T-cell (primary cell): ENCODE results near the gene ABHD6. TPM values are rescaled to one million over a fixed set of nuclear protein-coding genes. Genes with fewer than 3 reads are reported as not detected.
"Not testable (repeated sequence)": the region's sequence is repeated elsewhere in the genome, so short reads cannot be mapped to it uniquely, and the experiment has no call there.

Source experiments
- ATAC-seq, 4 experiments: fragments of 200-7000 bp in 3 of 4; fragments of 150-1000 bp in 1 of 4; cut with Tn5 transposase; replicated peaks in 1 of 4; 1 replicate in 3 of 4; 2 replicates in 1 of 4; pipeline ENCODE4 v1.10.0; 2021; ENCODE audit warnings: moderate library complexity in 3 of 4, mild to moderate bottlenecking in 2 of 4, moderate number of reproducible peaks in 1 of 4
- CTCF ChIA-PET, 2 donors: fragments of 300-600 bp; sonication (Branson Sonifier 250); formaldehyde crosslinking; loops; one replicate each; lab custom pipeline; 2022; ENCODE audit warnings: antibody characterized with exemption in 2 of 2; lab: Charles Lee
- POLR2A ChIA-PET, 2 donors: fragments of 300-600 bp; sonication (Branson Sonifier 250); formaldehyde crosslinking; loops; one replicate each; lab custom pipeline; 2022; ENCODE audit warnings: antibody characterized with exemption in 2 of 2; lab: Charles Lee
- DNase-seq, 35 experiments: peaks; one replicate each; pipeline versions ENCODE4 v3.0.0 to v3.0.0-alpha.2; 2013 to 2023
- H3K27ac ChIP-seq: one replicate; pipeline ENCODE4 v1.5.1; 2013; ENCODE audit warnings: low read length
- H3K27me3 ChIP-seq, 2 experiments: replicated peaks in 1 of 2; 1 replicate in 1 of 2; 2 replicates in 1 of 2; pipeline versions ENCODE4 v1.6.1 to v1.7.0; 2013; ENCODE audit warnings: low read length in 1 of 2, mixed read lengths in 1 of 2; ENCODE audit not compliant: control insufficient read depth in 2 of 2, insufficient read depth in 2 of 2; ENCODE audit errors: extremely low read depth in 1 of 2
- H3K36me3 ChIP-seq, 2 donors: 1 replicate in 1 of 2; 2 replicates in 1 of 2; pipeline versions ENCODE4 v1.6.1 to v1.7.0; 2013; ENCODE audit warnings: low read length in 1 of 2; ENCODE audit not compliant: control insufficient read depth in 2 of 2, insufficient read depth in 1 of 2; ENCODE audit errors: extremely low read depth in 1 of 2
- H3K4me1 ChIP-seq, 2 experiments: 1 replicate in 1 of 2; 2 replicates in 1 of 2; pipeline versions ENCODE4 v1.6.1 to v1.7.0; 2013; ENCODE audit warnings: low read length in 2 of 2, mixed read lengths in 1 of 2; ENCODE audit not compliant: insufficient read depth in 2 of 2, control insufficient read depth in 1 of 2; ENCODE audit errors: extremely low read depth in 1 of 2
- H3K4me3 ChIP-seq, 2 donors: 1 replicate in 1 of 2; 2 replicates in 1 of 2; pipeline versions ENCODE4 v1.5.1 to v1.7.0; 2013; ENCODE audit warnings: mild to moderate bottlenecking in 2 of 2, low read length in 1 of 2, moderate library complexity in 1 of 2; ENCODE audit not compliant: control insufficient read depth in 1 of 2; ENCODE audit errors: extremely low read depth in 1 of 2
- H3K9me3 ChIP-seq: 2 replicates; pipeline ENCODE4 v1.7.0; 2013
- H3K27ac Mint-ChIP-seq, 2 donors: one replicate each; pipeline ENCODE4 v1.8.0; 2020 to 2021; ENCODE audit warnings: mild to moderate bottlenecking in 2 of 2, mixed read lengths in 2 of 2
- H3K27me3 Mint-ChIP-seq, 2 donors: one replicate each; pipeline ENCODE4 v1.8.0; 2021 to 2022; ENCODE audit warnings: mixed read lengths in 2 of 2
- H3K36me3 Mint-ChIP-seq: one replicate; pipeline ENCODE4 v1.8.0; 2021; ENCODE audit warnings: mixed read lengths
- H3K4me1 Mint-ChIP-seq, 3 donors: one replicate each; pipeline ENCODE4 v1.8.0; 2020 to 2022; ENCODE audit warnings: mixed read lengths in 3 of 3, mild to moderate bottlenecking in 1 of 3
- H3K4me3 Mint-ChIP-seq, 3 donors: one replicate each; pipeline ENCODE4 v1.8.0; 2020 to 2022; ENCODE audit warnings: mild to moderate bottlenecking in 3 of 3, mixed read lengths in 3 of 3, moderate library complexity in 3 of 3
- H3K9me3 Mint-ChIP-seq, 3 donors: one replicate each; pipeline ENCODE4 v1.8.0; 2020 to 2022; ENCODE audit warnings: mixed read lengths in 3 of 3
- WGBS: methylation state at CpG from one replicate; pipeline ENCODE4 v1.1.5; 2013; ENCODE audit warnings: missing lambda C conversion rate; ENCODE audit not compliant: insufficient coverage; 5-methylcytosine and 5-hydroxymethylcytosine counted together
- total RNA-seq, 35 experiments: library from RNA in 6 of 35; stranded (reverse) in 6 of 35; fragments of 120-200 nt in 1 of 35; gene quantifications; one replicate each; pipeline versions ENCODE4 v1.2.1 to v1.2.4 and lab custom pipeline; 2013 to 2026

ABHD6 gene
- total RNA-seq, 5 donors from 2014 or later (not counting 1 experiment from before 2014, with no cell fraction given) = 3.9 to 7.0 (median 5.5) TPM

DNA sequence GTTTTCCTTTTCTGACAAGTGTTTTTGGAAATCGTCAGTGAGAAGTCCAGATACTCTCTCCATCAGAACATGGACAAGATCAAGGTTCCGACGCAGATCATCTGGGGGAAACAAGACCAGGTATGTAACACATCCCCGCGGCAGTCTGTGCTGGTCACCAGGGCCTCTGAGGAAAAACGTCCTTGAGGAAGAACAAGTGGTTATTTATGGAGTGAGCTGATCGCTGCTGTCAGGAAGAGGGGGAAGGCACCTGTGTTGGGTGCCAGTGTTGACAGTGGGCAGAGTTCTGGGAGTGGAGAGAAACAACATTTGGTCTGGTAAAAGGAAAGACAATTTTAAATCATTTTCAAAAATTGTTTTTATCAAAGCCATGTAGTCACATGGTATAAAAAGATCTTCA lies 47.7 kb downstream of the ABHD6 start:
- Mint-ChIP-seq H3K4me3 (no peak overlapping the region), H3K36me3 (peaks cover 33% of the 10 kb centered on the region), H3K27ac (no peak overlapping the region), H3K4me1 (no peaks in the 10 kb centered on the region), H3K27me3 (no peaks in the 10 kb centered on the region), H3K9me3 (no peaks in the 10 kb centered on the region)
- no peak overlapping the region for H3K27ac ChIP-seq
- ATAC-seq (no peak), DNase-seq (no peak)
- no peaks in the 10 kb centered on the region for H3K4me1 ChIP-seq
- no peak overlapping the region for H3K4me3 ChIP-seq
- CTCF ChIA-PET = no interaction called here
- 100% methylated on average over 1 of the region's 7 CpGs for WGBS
- no peaks in the 10 kb centered on the region for H3K27me3 ChIP-seq
- H3K36me3 ChIP-seq = peaks cover 0 to 6% of the 10 kb centered on the region in 2 donors
- H3K9me3 ChIP-seq = no peaks in the 10 kb centered on the region
- POLR2A ChIA-PET = no interaction called here

DNA sequence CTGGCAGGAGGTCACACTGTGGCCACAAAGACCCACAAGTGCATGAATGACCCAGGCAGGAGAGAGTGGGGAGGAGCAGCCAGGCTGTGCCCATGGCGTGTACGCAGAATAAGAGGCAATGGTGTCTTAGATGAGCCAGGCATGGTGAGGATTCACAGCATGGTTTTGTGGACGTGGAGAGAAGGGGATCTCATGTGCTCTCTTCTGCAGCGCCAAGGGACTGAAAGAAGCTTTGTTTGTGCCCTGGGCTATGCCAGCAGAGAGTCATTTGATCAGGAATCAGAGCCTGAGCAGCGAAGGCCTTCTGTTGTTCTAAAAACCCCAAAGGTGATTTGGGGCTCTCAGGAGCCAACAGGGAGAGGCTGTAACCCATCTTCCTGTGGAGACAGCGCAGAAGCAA lies 49.8 kb downstream of the ABHD6 start:
- H3K4me1 ChIP-seq = no peaks in the 10 kb centered on the region
- no peaks in the 10 kb centered on the region for H3K27me3 Mint-ChIP-seq
- no peaks in the 10 kb centered on the region for H3K9me3 ChIP-seq
- ChIA-PET CTCF (no interaction called here), POLR2A (no interaction called here)
- WGBS = 91% methylated on average over 6 of the region's 6 CpGs
- peaks cover 37% of the 10 kb centered on the region for H3K36me3 Mint-ChIP-seq
- H3K9me3 Mint-ChIP-seq = no peaks in the 10 kb centered on the region
- H3K27me3 ChIP-seq = no peaks in the 10 kb centered on the region
- no peak overlapping the region for H3K4me3 ChIP-seq
- no peak overlapping the region for H3K4me3 Mint-ChIP-seq
- no peak for DNase-seq
- no peak overlapping the region for H3K27ac Mint-ChIP-seq
- H3K36me3 ChIP-seq = peaks cover 0 to 3% of the 10 kb centered on the region in 2 donors
- no peak for ATAC-seq
- H3K27ac ChIP-seq = no peak overlapping the region
- no peaks in the 10 kb centered on the region for H3K4me1 Mint-ChIP-seq

DNA sequence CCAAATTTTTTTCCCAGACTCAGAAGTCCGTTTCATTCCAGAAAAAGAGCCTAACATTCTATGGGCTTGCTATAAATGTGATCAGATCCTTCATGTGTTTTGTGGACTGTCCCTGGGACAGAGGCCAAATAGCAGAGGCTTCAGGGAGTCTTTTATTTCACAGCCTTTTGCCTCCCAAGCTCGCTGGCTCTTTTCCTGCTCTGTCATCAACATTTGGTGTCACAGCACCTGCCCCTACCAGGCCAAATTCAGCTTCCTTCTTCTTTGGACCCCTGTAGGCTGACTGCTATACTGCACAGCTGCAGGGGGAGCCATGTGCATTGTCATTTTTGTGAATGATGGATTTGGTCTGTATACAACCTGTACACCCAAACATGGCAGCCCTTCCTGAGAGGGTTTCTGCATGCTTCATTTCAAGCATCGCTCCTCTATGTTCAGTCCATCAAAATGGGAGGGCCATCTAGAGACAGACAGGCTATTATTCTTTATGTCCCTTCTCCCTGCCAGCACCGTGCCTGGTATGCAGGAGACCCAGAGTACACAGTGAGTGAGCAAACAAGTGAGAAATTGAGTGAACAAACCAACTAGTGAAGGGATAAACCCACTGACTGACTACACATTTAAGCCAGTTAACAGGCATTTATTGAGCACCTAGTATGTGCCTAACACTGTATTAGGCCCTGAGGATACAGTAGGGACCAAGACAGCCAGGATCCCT lies 50.6 kb downstream of the ABHD6 start:
- no peaks in the 10 kb centered on the region for H3K27me3 Mint-ChIP-seq
- Histone ChIP-seq H3K27ac (no peak overlapping the region), H3K27me3 (no peaks in the 10 kb centered on the region), H3K4me3 (no peak overlapping the region), H3K9me3 (no peaks in the 10 kb centered on the region), H3K36me3 (peaks cover 0 to 3% of the 10 kb centered on the region in 2 donors), H3K4me1 (no peaks in the 10 kb centered on the region)
- no peak for DNase-seq
- no peaks in the 10 kb centered on the region for H3K9me3 Mint-ChIP-seq
- 67% methylated on average over 1 of the region's 4 CpGs for WGBS
- POLR2A ChIA-PET = no interaction called here
- H3K27ac Mint-ChIP-seq = no peak overlapping the region
- no peaks in the 10 kb centered on the region for H3K4me1 Mint-ChIP-seq
- CTCF ChIA-PET = no interaction called here
- peaks cover 34% of the 10 kb centered on the region for H3K36me3 Mint-ChIP-seq
- ATAC-seq = no peak
- no peak overlapping the region for H3K4me3 Mint-ChIP-seq

DNA sequence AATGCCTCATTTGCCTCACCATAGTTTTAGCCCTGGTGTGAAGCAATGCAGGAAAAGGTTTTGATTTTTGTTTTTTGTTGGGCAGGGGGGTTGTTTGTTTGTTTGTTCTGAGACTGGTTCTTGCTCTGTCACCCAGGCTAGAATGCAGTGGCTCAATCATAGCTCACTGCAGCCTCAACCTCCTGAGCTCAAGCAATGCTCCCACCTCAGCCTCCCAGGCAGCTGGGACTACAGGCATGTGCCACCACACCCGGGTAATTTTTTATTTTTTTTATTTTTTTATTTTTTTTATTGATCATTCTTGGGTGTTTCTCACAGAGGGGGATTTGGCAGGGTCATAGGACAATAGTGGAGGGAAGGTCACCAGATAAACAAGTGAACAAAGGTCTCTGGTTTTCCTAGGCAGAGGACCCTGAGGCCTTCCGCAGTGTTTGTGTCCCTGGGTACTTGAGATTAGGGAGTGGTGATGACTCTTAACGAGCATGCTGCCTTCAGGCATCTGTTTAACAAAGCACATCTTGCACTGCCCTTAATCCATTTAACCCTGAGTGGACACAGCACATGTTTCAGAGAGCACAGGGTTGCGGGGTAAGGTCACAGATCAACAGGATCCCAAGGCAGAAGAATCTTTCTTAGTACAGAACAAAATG lies 51.5 kb downstream of the ABHD6 start:
- ATAC-seq, H3K4me1 Mint-ChIP-seq, H3K4me3 ChIP-seq, H3K9me3 ChIP-seq, H3K27ac ChIP-seq, H3K36me3 ChIP-seq, H3K27me3 ChIP-seq, CTCF ChIA-PET, H3K27ac Mint-ChIP-seq, H3K27me3 Mint-ChIP-seq, H3K4me1 ChIP-seq, H3K9me3 Mint-ChIP-seq, H3K4me3 Mint-ChIP-seq, POLR2A ChIA-PET, DNase-seq: not testable (repeated sequence)
- peaks cover 37% of the 10 kb centered on the region for H3K36me3 Mint-ChIP-seq
- no CpG with 5 or more reads among the region's 4 CpGs for WGBS

DNA sequence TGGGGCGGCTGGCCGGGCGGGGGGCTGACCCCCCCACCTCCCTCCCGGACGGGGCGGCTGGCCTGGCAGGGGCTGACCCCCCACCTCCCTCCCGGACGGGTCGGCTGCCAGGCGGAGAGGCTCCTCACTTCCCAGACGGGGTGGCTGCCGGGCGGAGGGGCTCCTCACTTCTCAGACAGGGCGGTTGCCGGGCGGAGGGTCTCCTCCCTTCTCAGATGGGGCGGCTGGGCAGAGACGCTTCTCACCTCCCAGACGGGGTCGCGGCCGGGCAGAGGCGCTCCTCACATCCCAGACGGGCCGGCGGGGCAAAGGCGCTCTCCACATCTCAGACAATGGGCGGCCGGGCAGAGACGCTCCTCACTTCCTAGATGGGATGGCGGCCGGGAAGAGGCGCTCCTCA lies 52.9 kb downstream of the ABHD6 start:
- H3K27ac Mint-ChIP-seq, H3K36me3 ChIP-seq, H3K9me3 Mint-ChIP-seq, DNase-seq, H3K27me3 ChIP-seq, POLR2A ChIA-PET, H3K4me3 ChIP-seq, H3K4me1 ChIP-seq, H3K4me3 Mint-ChIP-seq, H3K4me1 Mint-ChIP-seq, ATAC-seq, H3K27me3 Mint-ChIP-seq, H3K27ac ChIP-seq, H3K9me3 ChIP-seq, CTCF ChIA-PET: not testable (repeated sequence)
- WGBS = no CpG with 5 or more reads among the region's 33 CpGs
- peaks cover 29% of the 10 kb centered on the region for H3K36me3 Mint-ChIP-seq

DNA sequence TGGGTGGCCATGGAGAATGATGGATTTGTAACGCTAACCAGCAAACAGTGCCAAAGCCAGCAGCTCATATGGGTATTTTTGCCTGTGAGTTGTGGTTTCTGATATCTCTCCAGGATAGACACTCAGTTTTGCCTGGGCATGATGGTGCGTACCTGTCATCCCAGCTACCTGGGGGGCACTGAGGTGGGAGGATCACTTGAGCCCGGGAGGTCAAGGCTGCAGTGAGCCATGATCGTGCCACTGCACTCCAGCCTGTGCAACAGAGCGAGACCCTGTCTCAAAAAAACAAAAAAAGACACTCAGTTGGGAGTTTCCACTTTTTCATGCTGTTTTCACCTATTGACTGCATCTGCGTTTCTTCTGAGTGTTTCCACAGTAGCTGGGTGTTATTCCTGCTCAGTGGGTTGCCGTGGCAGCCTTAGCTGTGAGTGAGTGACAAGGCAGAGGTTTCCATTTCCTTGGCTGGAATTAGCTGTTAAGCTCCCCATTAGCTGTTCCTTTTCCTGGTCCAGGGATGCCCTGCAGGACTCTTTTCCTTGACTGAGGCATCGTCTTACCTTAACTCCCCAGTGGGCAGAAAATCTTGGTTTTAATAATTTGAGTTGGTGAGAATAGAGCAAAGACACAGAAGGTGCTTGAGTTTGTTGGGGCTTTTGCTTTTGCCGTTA lies 54.2 kb downstream of the ABHD6 start:
- no peak overlapping the region for H3K4me3 ChIP-seq

More for the DNA sequence above, 54.2 kb downstream of the ABHD6 start:
- Mint-ChIP-seq H3K27ac (no peak overlapping the region), H3K4me1 (no peaks in the 10 kb centered on the region), H3K36me3 (peaks cover 28% of the 10 kb centered on the region), H3K4me3 (no peak overlapping the region), H3K9me3 (peaks cover 0 to 6% (median 0%) of the 10 kb centered on the region in 3 donors), H3K27me3 (no peaks in the 10 kb centered on the region)
- H3K36me3 ChIP-seq = peaks cover 0 to 3% of the 10 kb centered on the region in 2 donors
- WGBS = 82% methylated on average over 9 of the region's 9 CpGs
- DNase-seq (no peak), ATAC-seq (no peak)
- no peaks in the 10 kb centered on the region for H3K9me3 ChIP-seq
- ChIA-PET POLR2A (no interaction called here), CTCF (interaction anchor here in 1 of 2 donors (0.6 kb wide), 1 partner anchor 76 kb away, joined by 4 read pairs; no protein-coding TSS in a partner anchor)
- no peak overlapping the region for H3K27ac ChIP-seq
- H3K27me3 ChIP-seq = no peaks in the 10 kb centered on the region
- H3K4me1 ChIP-seq = no peaks in the 10 kb centered on the region
